Measurements from ENCODE around the gene WDR35.

The WDR35 gene

GRCh38 chr2:19963386-19963785 lies 26.5 kb downstream of the WDR35 start:
- Histone ChIP-seq H3K9me3 (replicated peaks; ENCODE audit: insufficient read depth, low read length) (no peaks in the 10 kb centered on the region), H3K36me3 (replicated peaks; ENCODE audit: insufficient read depth, low read length) (no peaks in the 10 kb centered on the region), H3K27me3 (replicated peaks; ENCODE audit: insufficient read depth, low read length) (no peaks in the 10 kb centered on the region), H3K4me3 (ENCODE audit: low read length) (no peak overlapping the region), H3K9me2 (replicated peaks; ENCODE audit: insufficient read depth, low read length) (no peaks in the 10 kb centered on the region), H3K9ac (ENCODE audit: low read length) (no peak overlapping the region), H3K79me2 (ENCODE audit: low read length) (no peaks in the 10 kb centered on the region), H2AFZ (ENCODE audit: low read length) (no peak overlapping the region), H3K4me1 (ENCODE audit: low read length) (no peaks in the 10 kb centered on the region), H3F3A (ENCODE audit: insufficient read depth, low read length) (no peaks in the 10 kb centered on the region), H3K4me2 (ENCODE audit: low read depth, low read length) (no peak overlapping the region), H4K20me1 (ENCODE audit: insufficient read depth, low read length) (no peaks in the 10 kb centered on the region), H3K27ac (ENCODE audit: low read length) (no peak overlapping the region)
- no peak for TF ChIP-seq EZH2phosphoT487 (IDR thresholded peaks at IDR 0.05; ENCODE audit: low read length)
- TF ChIP-seq EZH2 (optimal IDR thresholded peaks at IDR 0.05; ENCODE audit: low read depth, low read length) = no peak
- no peak for TF ChIP-seq CTCF (IDR thresholded peaks at IDR 0.05; ENCODE audit: low read length)
- DNase-seq = no peak

- Histone ChIP-seq H3K36me3 (replicated peaks; ENCODE audit: insufficient read depth, low read length) (no peaks in the 10 kb centered on the region), H3K27me3 (replicated peaks; ENCODE audit: insufficient read depth, low read length) (no peaks in the 10 kb centered on the region), H3K9me3 (replicated peaks; ENCODE audit: insufficient read depth, low read length) (no peaks in the 10 kb centered on the region), H2AFZ (ENCODE audit: low read length) (no peak overlapping the region), H3K9ac (ENCODE audit: low read length) (no peak overlapping the region), H3K9me2 (replicated peaks; ENCODE audit: insufficient read depth, low read length) (no peaks in the 10 kb centered on the region), H4K20me1 (ENCODE audit: insufficient read depth, low read length) (no peaks in the 10 kb centered on the region), H3K27ac (ENCODE audit: low read length) (no peak overlapping the region), H3K79me2 (ENCODE audit: low read length) (no peaks in the 10 kb centered on the region), H3K4me2 (ENCODE audit: low read depth, low read length) (no peak overlapping the region), H3F3A (ENCODE audit: insufficient read depth, low read length) (no peaks in the 10 kb centered on the region), H3K4me1 (ENCODE audit: low read length) (no peaks in the 10 kb centered on the region), H3K4me3 (ENCODE audit: low read length) (no peak overlapping the region)
- TF ChIP-seq EZH2 (optimal IDR thresholded peaks at IDR 0.05; ENCODE audit: low read depth, low read length) (no peak), EZH2phosphoT487 (IDR thresholded peaks at IDR 0.05; ENCODE audit: low read length) (no peak), CTCF (IDR thresholded peaks at IDR 0.05; ENCODE audit: low read length) (peak; percentile 82)
- DNase-seq = peak; percentile 72
Observed at GRCh38 chr2:19955544-19956422, 34.1 kb downstream of the WDR35 start.

GRCh38 chr2:19949071-19949470 lies 40.8 kb downstream of the WDR35 start:
- Histone ChIP-seq H3K9me3 (replicated peaks; ENCODE audit: insufficient read depth, low read length) (no peaks in the 10 kb centered on the region), H2AFZ (ENCODE audit: low read length) (no peak overlapping the region), H3K36me3 (replicated peaks; ENCODE audit: insufficient read depth, low read length) (no peaks in the 10 kb centered on the region), H4K20me1 (ENCODE audit: insufficient read depth, low read length) (no peaks in the 10 kb centered on the region), H3K4me3 (ENCODE audit: low read length) (no peak overlapping the region), H3K27me3 (replicated peaks; ENCODE audit: insufficient read depth, low read length) (no peaks in the 10 kb centered on the region), H3K79me2 (ENCODE audit: low read length) (no peaks in the 10 kb centered on the region), H3K27ac (ENCODE audit: low read length) (no peak overlapping the region), H3K9ac (ENCODE audit: low read length) (no peak overlapping the region), H3F3A (ENCODE audit: insufficient read depth, low read length) (no peaks in the 10 kb centered on the region), H3K4me2 (ENCODE audit: low read depth, low read length) (no peak overlapping the region), H3K9me2 (replicated peaks; ENCODE audit: insufficient read depth, low read length) (no peaks in the 10 kb centered on the region), H3K4me1 (ENCODE audit: low read length) (no peaks in the 10 kb centered on the region)
- no peak for TF ChIP-seq EZH2 (optimal IDR thresholded peaks at IDR 0.05; ENCODE audit: low read depth, low read length)
- no peak for TF ChIP-seq CTCF (IDR thresholded peaks at IDR 0.05; ENCODE audit: low read length)
- TF ChIP-seq EZH2phosphoT487 (IDR thresholded peaks at IDR 0.05; ENCODE audit: low read length) = no peak
- DNase-seq = no peak

All from MM.1S (cell line).